GM12801 (cell line): ENCODE results near the gene PAX4.

Experiments
- CTCF ChIP-seq: IDR thresholded peaks from one replicate; pipeline ENCODE4 v1.5.1; 2011; ENCODE audit warnings: control low read depth; ENCODE audit not compliant: insufficient read length; ENCODE audit errors: extremely low read depth

PAX4 gene

GRCh38 chr7:127654404-127655394 is 36.8 kb upstream of the PAX4 start:
- no peak for TF ChIP-seq CTCF

GRCh38 chr7:127653396-127653795 is 35.5 kb upstream of the PAX4 start:
- TF ChIP-seq CTCF: no peak

GRCh38 chr7:127652333-127653248 is 34.6 kb upstream of the PAX4 start:
- TF ChIP-seq CTCF: no peak

- no peak for TF ChIP-seq CTCF
These were observed 33.8 kb upstream of the PAX4 start, which contains the start of gene SND1 for GRCh38 chr7:127651556-127652332. Gene SND1, plus strand, starts transcription at chr7:127652194. Its CDS starts 180 bp downstream, at chr7:127652374.

GRCh38 chr7:127650847-127651555 is 33.1 kb upstream of the PAX4 start:
- TF ChIP-seq CTCF: no peak

GRCh38 chr7:127648986-127649385 is 31.0 kb upstream of the PAX4 start:
- no peak for TF ChIP-seq CTCF
